Trophoblast cell (in vitro differentiated cells and primary cell): Measurements from ENCODE around the gene GATA3.
A peak's percentile ranks its signal among the peaks of the same experiment; 100 is the strongest.

Experiments
- DNase-seq, 2 donors: peaks; one replicate each; pipeline ENCODE4 v3.0.0-alpha.2; 2016
- H2AFZ ChIP-seq: 2 replicates; pipeline ENCODE4 v1.6.1; 2013; ENCODE audit warnings: low read length, moderate library complexity, mild to moderate bottlenecking; ENCODE audit not compliant: insufficient read depth, poor library complexity
- H2AK5ac ChIP-seq: 2 replicates; pipeline ENCODE4 v1.6.1; 2013; ENCODE audit warnings: mild to moderate bottlenecking, low read length
- H2BK120ac ChIP-seq: 2 replicates; pipeline ENCODE4 v1.6.1; 2013; ENCODE audit warnings: low read length, mild to moderate bottlenecking, moderate library complexity; ENCODE audit not compliant: insufficient read depth, poor library complexity
- H2BK12ac ChIP-seq: 2 replicates; pipeline ENCODE4 v1.6.1; 2013; ENCODE audit warnings: mild to moderate bottlenecking, low read length, moderate library complexity
- H2BK5ac ChIP-seq: 2 replicates; pipeline ENCODE4 v1.6.1; 2013; ENCODE audit warnings: low read length, low read depth, moderate library complexity, mild to moderate bottlenecking; ENCODE audit not compliant: poor library complexity
- H3K14ac ChIP-seq: 2 replicates; pipeline ENCODE4 v1.6.1; 2013; ENCODE audit warnings: mild to moderate bottlenecking, low read length
- H3K18ac ChIP-seq: 2 replicates; pipeline ENCODE4 v1.6.1; 2013; ENCODE audit warnings: mild to moderate bottlenecking, low read length
- H3K23ac ChIP-seq: 2 replicates; pipeline ENCODE4 v1.6.1; 2013; ENCODE audit warnings: low read length
- H3K27ac ChIP-seq: 2 replicates; pipeline ENCODE4 v1.5.1; 2013; ENCODE audit warnings: low read depth, mild to moderate bottlenecking, inconsistent platforms, low read length, moderate library complexity
- H3K27me3 ChIP-seq: 2 replicates; pipeline ENCODE4 v1.6.1; 2013; ENCODE audit warnings: inconsistent platforms, mild to moderate bottlenecking, low read length, moderate library complexity; ENCODE audit not compliant: insufficient read depth
- H3K36me3 ChIP-seq, 2 experiments: 1 replicate in 1 of 2; 2 replicates in 1 of 2; pipeline ENCODE4 v1.6.1; 2013; ENCODE audit warnings: low read length in 2 of 2, mild to moderate bottlenecking in 2 of 2, moderate library complexity in 1 of 2; ENCODE audit not compliant: insufficient read depth in 2 of 2, control insufficient read depth in 1 of 2
- H3K4ac ChIP-seq: 2 replicates; pipeline ENCODE4 v1.6.1; 2013; ENCODE audit warnings: low read depth, mild to moderate bottlenecking, low read length, moderate library complexity
- H3K4me1 ChIP-seq, 2 experiments: 1 replicate in 1 of 2; 2 replicates in 1 of 2; pipeline ENCODE4 v1.6.1; 2013; ENCODE audit warnings: low read length in 2 of 2, mild to moderate bottlenecking in 2 of 2, moderate library complexity in 1 of 2; ENCODE audit not compliant: insufficient read depth in 2 of 2, control insufficient read depth in 1 of 2
- H3K4me2 ChIP-seq: 2 replicates; pipeline ENCODE4 v1.6.1; 2013; ENCODE audit warnings: inconsistent platforms, mild to moderate bottlenecking, low read length, moderate library complexity
- H3K4me3 ChIP-seq: 2 replicates; pipeline ENCODE4 v1.5.1; 2013; ENCODE audit warnings: mild to moderate bottlenecking, low read depth, low read length, inconsistent platforms
- H3K79me1 ChIP-seq: one replicate; pipeline ENCODE4 v1.6.1; 2013; ENCODE audit warnings: low read length
- H3K79me2 ChIP-seq: 2 replicates; pipeline ENCODE4 v1.6.1; 2013; ENCODE audit warnings: low read length, mild to moderate bottlenecking; ENCODE audit not compliant: control insufficient read depth, insufficient read depth, poor library complexity
- H3K9ac ChIP-seq: 2 replicates; pipeline ENCODE4 v1.6.1; 2013; ENCODE audit warnings: mild to moderate bottlenecking, low read length
- H3K9me3 ChIP-seq: 2 replicates; pipeline ENCODE4 v1.6.1; 2013; ENCODE audit warnings: low read depth, mild to moderate bottlenecking, control low read depth, inconsistent platforms, low read length; ENCODE audit not compliant: insufficient read depth
- H4K12ac ChIP-seq: 2 replicates; pipeline ENCODE4 v1.6.1; 2013; ENCODE audit warnings: low read depth, mild to moderate bottlenecking, low read length, moderate library complexity
- H4K8ac ChIP-seq: 2 replicates; pipeline ENCODE4 v1.6.1; 2013; ENCODE audit warnings: low read depth, mild to moderate bottlenecking, low read length, moderate library complexity
- H4K91ac ChIP-seq: one replicate; pipeline ENCODE4 v1.6.1; 2013; ENCODE audit warnings: low read depth, mild to moderate bottlenecking, low read length, moderate library complexity
- WGBS: extraction: QIAGEN DNeasy Blood & Tissue Kit; methylation state at CpG from one replicate; pipeline ENCODE4 v1.1.7; 2013; ENCODE audit warnings: missing lambda C conversion rate; ENCODE audit not compliant: insufficient read length, insufficient coverage; ENCODE audit errors: extremely low coverage; 5-methylcytosine and 5-hydroxymethylcytosine counted together

Gene GATA3

DNA sequence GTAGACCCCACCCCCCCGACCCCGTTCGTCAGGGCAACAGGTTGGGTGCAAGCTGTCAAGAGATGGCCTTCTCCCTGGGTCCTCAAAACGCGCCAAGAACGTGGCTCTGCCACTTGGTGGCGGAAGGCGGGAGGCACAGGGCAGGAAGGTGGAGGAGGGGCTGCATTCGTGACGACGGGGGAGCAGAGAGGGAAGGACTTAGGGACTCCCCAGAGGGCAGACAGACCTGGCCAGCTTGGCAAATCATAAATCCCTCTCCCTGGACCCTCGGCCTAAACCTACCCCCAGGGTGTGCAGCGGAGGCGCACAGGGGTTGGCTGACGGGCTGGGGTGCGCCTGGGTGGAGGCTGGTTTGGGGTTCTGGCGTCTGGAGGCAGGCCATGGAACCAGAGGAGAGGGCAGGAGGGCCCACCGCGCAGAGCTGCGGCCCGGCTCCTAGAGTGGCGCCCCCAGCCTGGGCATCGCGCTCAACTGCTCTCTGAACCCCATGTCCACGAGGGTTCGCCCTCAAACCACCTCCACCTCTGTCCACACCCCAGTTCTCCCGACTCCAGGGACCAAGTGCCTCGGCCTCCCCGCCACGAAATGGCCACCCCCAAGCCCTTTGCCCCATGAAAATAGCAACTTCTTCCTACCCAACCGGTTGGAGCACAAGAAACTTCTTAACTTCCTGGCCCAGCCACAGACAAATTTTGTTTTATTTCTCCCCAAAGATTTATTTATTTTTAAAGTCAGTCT lies 10.8 kb upstream of the GATA3 start:
- no peaks in the 10 kb centered on the region for H3K36me3 ChIP-seq
- peaks cover 24 to 39% of the 10 kb centered on the region in 2 experiments for H3K4me1 ChIP-seq
- H2BK5ac ChIP-seq = no peak overlapping the region
- H2BK120ac ChIP-seq = no peak overlapping the region
- DNase-seq = no peak
- peaks cover 6% of the 10 kb centered on the region for H3K9me3 ChIP-seq
- peak overlapping the region; percentile 14 for H3K14ac ChIP-seq
- H2BK12ac ChIP-seq = peak overlapping the region; percentile 40
- H2AK5ac ChIP-seq = peak overlapping the region; percentile 49
- no peak overlapping the region for H4K8ac ChIP-seq
- peak overlapping the region; percentile 41 for H3K18ac ChIP-seq
- peak overlapping the region; percentile 48 for H3K4me2 ChIP-seq
- H3K79me2 ChIP-seq = no peaks in the 10 kb centered on the region
- H3K27me3 ChIP-seq = peaks cover 76% of the 10 kb centered on the region
- no peak overlapping the region for H3K4ac ChIP-seq
- H3K27ac ChIP-seq = no peak overlapping the region
- no peak overlapping the region for H4K91ac ChIP-seq
- no CpG with 5 or more reads among the region's 31 CpGs for WGBS
- H3K4me3 ChIP-seq = no peak overlapping the region
- H4K12ac ChIP-seq = no peak overlapping the region
- H3K79me1 ChIP-seq = peaks cover 10% of the 10 kb centered on the region
- H3K23ac ChIP-seq = no peak overlapping the region
- no peak overlapping the region for H2AFZ ChIP-seq
- H3K9ac ChIP-seq = no peak overlapping the region

DNA sequence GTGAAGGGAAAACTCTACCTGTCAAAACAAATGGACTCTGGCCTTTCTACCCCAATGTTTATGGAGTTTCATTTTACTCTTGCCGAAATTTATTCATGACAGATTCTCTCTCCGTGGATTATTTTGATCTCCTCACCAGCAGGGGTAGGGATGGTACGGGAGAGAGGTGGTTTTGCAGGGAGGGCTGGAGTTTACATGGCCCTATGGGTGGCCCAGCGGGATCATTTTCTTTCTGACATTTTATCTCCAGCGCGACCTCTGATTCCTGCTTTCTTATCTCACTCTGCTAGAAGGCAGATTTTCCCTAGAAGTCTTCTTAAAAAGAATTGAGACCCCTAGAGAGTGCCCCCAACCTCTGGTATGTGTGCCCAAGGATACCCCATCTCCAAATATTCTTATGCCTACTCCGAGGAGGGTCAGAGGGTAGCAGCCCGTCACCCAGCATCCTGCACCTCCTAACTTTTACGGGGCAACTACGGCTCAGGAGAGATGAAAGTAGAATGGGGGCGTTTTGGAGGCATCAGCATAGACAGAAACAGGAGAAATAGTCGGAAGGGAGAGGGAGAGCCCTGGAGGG lies 10.1 kb upstream of the GATA3 start:
- H3K18ac ChIP-seq = no peak overlapping the region
- no CpG with 5 or more reads among the region's 12 CpGs for WGBS
- no peak overlapping the region for H2BK5ac ChIP-seq
- no peak overlapping the region for H3K14ac ChIP-seq
- no peaks in the 10 kb centered on the region for H3K36me3 ChIP-seq
- DNase-seq = no peak
- H3K4me2 ChIP-seq = peak overlapping the region; percentile 82
- H3K27ac ChIP-seq = no peak overlapping the region
- H4K12ac ChIP-seq = no peak overlapping the region
- H3K9ac ChIP-seq = no peak overlapping the region
- H2BK12ac ChIP-seq = no peak overlapping the region
- H3K9me3 ChIP-seq = peaks cover 6% of the 10 kb centered on the region
- H2AK5ac ChIP-seq = no peak overlapping the region
- H4K8ac ChIP-seq = no peak overlapping the region
- H3K27me3 ChIP-seq = peaks cover 69% of the 10 kb centered on the region
- H3K79me2 ChIP-seq = peaks cover 4% of the 10 kb centered on the region
- no peak overlapping the region for H3K23ac ChIP-seq
- H4K91ac ChIP-seq = no peak overlapping the region
- no peak overlapping the region for H2AFZ ChIP-seq
- peaks cover 24 to 41% of the 10 kb centered on the region in 2 experiments for H3K4me1 ChIP-seq
- H2BK120ac ChIP-seq = no peak overlapping the region
- no peak overlapping the region for H3K4ac ChIP-seq
- peaks cover 14% of the 10 kb centered on the region for H3K79me1 ChIP-seq
- no peak overlapping the region for H3K4me3 ChIP-seq

DNA sequence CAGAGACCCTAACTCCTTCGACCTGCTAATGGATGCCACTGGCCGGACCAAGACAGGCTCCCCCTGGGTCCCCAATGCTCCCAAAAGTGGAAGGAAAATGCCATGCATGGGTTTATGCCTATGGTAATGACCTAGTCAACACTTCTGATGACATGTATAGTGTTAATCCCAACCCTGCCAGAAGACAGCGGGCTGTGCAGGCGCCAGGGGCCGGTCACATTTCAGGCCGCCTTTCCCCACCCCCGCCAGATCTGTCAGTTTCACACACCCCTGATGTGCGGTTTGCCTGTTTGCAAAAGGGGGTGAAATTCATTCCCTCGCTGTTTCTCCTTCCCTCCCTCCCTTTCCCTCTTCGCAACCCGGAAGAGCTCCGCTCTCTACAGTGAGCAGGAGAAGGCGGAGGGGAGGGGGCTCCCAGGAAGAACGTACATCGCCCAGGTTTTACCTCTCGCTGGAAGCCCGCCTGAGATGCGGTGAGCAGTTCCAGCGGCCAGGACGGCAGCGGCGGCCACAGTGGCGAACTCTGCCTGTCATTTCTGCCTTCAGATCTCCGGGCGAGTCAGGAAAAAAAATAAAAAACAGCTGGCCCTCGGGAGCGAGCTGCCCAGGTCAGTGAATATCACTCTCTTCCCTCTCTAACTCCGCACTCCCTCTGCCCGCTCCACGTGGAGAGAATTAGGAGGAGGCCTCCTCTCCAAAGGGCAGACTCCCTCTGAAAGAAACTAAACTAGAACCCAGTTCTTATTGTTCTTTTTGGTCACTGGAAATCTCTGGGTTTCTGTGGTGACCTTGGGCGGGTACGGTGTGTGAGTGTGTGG lies 9.4 kb upstream of the GATA3 start:
- peaks cover 24 to 41% of the 10 kb centered on the region in 2 experiments for H3K4me1 ChIP-seq
- H2BK120ac ChIP-seq = peak overlapping the region; percentile 1
- H3K14ac ChIP-seq = no peak overlapping the region
- no peak overlapping the region for H2BK5ac ChIP-seq
- H3K23ac ChIP-seq = no peak overlapping the region
- peak overlapping the region; percentile 82 for H3K4me2 ChIP-seq
- H3K4me3 ChIP-seq = peak overlapping the region; percentile 41
- peak overlapping the region; percentile 15 for H4K12ac ChIP-seq
- DNase-seq = peak in 1 of 2 donors; percentile 43
- H3K9ac ChIP-seq = no peak overlapping the region
- H3K79me2 ChIP-seq = peaks cover 11% of the 10 kb centered on the region
- H4K91ac ChIP-seq = no peak overlapping the region
- H2BK12ac ChIP-seq = no peak overlapping the region
- peaks cover 67% of the 10 kb centered on the region for H3K27me3 ChIP-seq
- peaks cover 21% of the 10 kb centered on the region for H3K79me1 ChIP-seq
- no peak overlapping the region for H2AK5ac ChIP-seq
- peaks cover 6% of the 10 kb centered on the region for H3K9me3 ChIP-seq
- H4K8ac ChIP-seq = peak overlapping the region; percentile 78
- no peak overlapping the region for H3K18ac ChIP-seq
- H3K27ac ChIP-seq = no peak overlapping the region
- peak overlapping the region; percentile 57 for H2AFZ ChIP-seq
- H3K4ac ChIP-seq = no peak overlapping the region
- no peaks in the 10 kb centered on the region for H3K36me3 ChIP-seq
- no CpG with 5 or more reads among the region's 32 CpGs for WGBS

DNA sequence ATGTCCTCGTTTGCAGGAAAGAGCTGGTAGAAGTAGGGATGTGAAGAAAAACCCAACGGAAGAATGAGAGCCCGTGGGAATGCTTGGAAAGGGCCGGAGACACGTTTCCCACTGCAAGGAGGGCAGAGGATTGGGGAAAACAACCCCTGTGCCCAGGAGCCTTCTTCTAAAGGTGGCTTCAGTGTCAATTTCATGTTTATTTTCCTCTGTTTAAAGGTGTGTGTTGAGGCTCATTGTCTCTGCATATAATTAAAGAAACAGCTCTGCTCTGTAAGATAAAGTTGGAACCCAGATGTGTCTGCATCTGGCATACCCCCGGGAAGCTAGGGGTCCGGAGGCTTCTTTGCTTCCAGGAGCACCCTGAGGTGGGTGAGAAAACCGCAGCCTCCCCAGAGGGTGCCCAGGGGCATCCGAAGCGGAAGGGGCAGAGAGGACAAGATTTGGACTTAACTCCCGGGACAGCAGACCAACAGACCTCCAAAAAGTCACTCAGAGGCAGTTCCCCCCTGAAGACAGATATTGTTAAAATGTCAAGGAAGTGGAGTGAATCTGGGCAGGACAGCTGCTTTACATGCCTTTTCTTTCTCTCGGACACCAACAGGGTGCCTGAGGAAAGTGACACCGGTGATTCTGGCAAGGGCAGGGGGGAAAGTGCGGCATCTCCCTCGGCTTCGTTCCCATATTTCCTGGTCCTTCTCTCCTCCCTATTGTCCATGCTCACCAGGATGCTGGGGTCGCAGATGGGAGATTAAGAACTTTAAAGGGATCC lies 8.6 kb upstream of the GATA3 start:
- Histone ChIP-seq H3K27ac (no peak overlapping the region), H2BK12ac (no peak overlapping the region), H3K9me3 (peaks cover 6% of the 10 kb centered on the region), H3K23ac (no peak overlapping the region), H2AK5ac (no peak overlapping the region), H3K14ac (no peak overlapping the region), H3K79me2 (peaks cover 18% of the 10 kb centered on the region), H3K27me3 (peaks cover 63% of the 10 kb centered on the region), H2AFZ (no peak overlapping the region), H3K9ac (no peak overlapping the region), H3K36me3 (no peaks in the 10 kb centered on the region), H2BK120ac (no peak overlapping the region), H2BK5ac (no peak overlapping the region), H3K4ac (no peak overlapping the region), H4K12ac (peak overlapping the region; percentile 15), H3K18ac (no peak overlapping the region), H3K79me1 (peaks cover 29% of the 10 kb centered on the region), H4K8ac (no peak overlapping the region), H3K4me3 (no peak overlapping the region), H4K91ac (no peak overlapping the region), H3K4me2 (peak overlapping the region; percentile 82), H3K4me1 (peaks cover 24 to 41% of the 10 kb centered on the region in 2 experiments)
- DNase-seq = no peak
- WGBS = no CpG with 5 or more reads among the region's 17 CpGs
